Endodermal cell (in vitro differentiated cells): ENCODE results near the gene SAXO2. TPM values are rescaled to one million over a fixed set of nuclear protein-coding genes. Genes with fewer than 3 reads are reported as not detected.
"Not testable (repeated sequence)": the region's sequence is repeated elsewhere in the genome, so short reads cannot be mapped to it uniquely, and the experiment has no call there.

Experiments used
- DNase-seq: peaks from one replicate; pipeline ENCODE4 v3.0.0-alpha.2; 2017
- H3K27ac ChIP-seq: 2 replicates; pipeline ENCODE4 v1.5.1; 2013; ENCODE audit warnings: mild to moderate bottlenecking, low read depth, low read length, moderate library complexity
- H3K27me3 ChIP-seq: 2 replicates; pipeline ENCODE4 v1.6.1; 2013; ENCODE audit warnings: mild to moderate bottlenecking, low read length, moderate library complexity; ENCODE audit not compliant: insufficient read depth, control insufficient read depth, poor library complexity, severe bottlenecking
- H3K36me3 ChIP-seq: 2 replicates; pipeline ENCODE4 v1.7.0; 2013; ENCODE audit warnings: mild to moderate bottlenecking, low read length, moderate library complexity; ENCODE audit not compliant: control insufficient read depth, insufficient read depth
- H3K4me1 ChIP-seq: one replicate; pipeline ENCODE4 v1.7.0; 2013; ENCODE audit warnings: low read length; ENCODE audit not compliant: control insufficient read depth, insufficient read depth
- H3K4me3 ChIP-seq: 2 replicates; pipeline ENCODE4 v1.5.1; 2013; ENCODE audit warnings: mild to moderate bottlenecking, low read length, moderate library complexity
- H3K9ac ChIP-seq: 2 replicates; pipeline ENCODE4 v1.6.1; 2013; ENCODE audit warnings: mild to moderate bottlenecking, low read length, moderate library complexity; ENCODE audit not compliant: poor library complexity, severe bottlenecking; ENCODE audit errors: extremely low read depth
- H3K9me3 ChIP-seq: 2 replicates; pipeline ENCODE4 v1.6.1; 2013; ENCODE audit warnings: mild to moderate bottlenecking, low read length, moderate library complexity; ENCODE audit not compliant: control insufficient read depth
- H3K27ac Mint-ChIP-seq: 2 replicates; pipeline ENCODE4 v1.8.0; 2020; ENCODE audit warnings: mixed read lengths
- H3K27me3 Mint-ChIP-seq: 2 replicates; pipeline ENCODE4 v1.8.0; 2021; ENCODE audit warnings: mild to moderate bottlenecking, mixed read lengths; ENCODE audit not compliant: insufficient read depth
- H3K36me3 Mint-ChIP-seq: 2 replicates; pipeline ENCODE4 v1.8.0; 2020; ENCODE audit warnings: low read depth, mixed read lengths
- H3K4me1 Mint-ChIP-seq: 2 replicates; pipeline ENCODE4 v1.8.0; 2020; ENCODE audit warnings: mixed read lengths
- H3K4me3 Mint-ChIP-seq: 2 replicates; pipeline ENCODE4 v1.8.0; 2020; ENCODE audit warnings: mild to moderate bottlenecking, moderate library complexity, mixed read lengths
- H3K9me3 Mint-ChIP-seq: 2 replicates; pipeline ENCODE4 v1.8.0; 2020; ENCODE audit warnings: mild to moderate bottlenecking, mixed read lengths
- CTCF ChIP-seq: fragments of 200-600 bp; sonication (generic); conservative IDR thresholded peaks from 2 replicates; pipeline ENCODE4 v1.5.0; 2021; ENCODE audit warnings: antibody characterized with exemption, mild to moderate bottlenecking
- WGBS, 2 experiments: methylation state at CpG; one replicate each; pipeline versions ENCODE4 v1.1.5 to v1.1.7; 2013; ENCODE audit warnings: missing lambda C conversion rate in 2 of 2, mixed read lengths in 1 of 2; ENCODE audit not compliant: insufficient coverage in 1 of 2, insufficient read length in 1 of 2; 5-methylcytosine and 5-hydroxymethylcytosine counted together
- total RNA-seq, 2 donors: library from RNA; stranded (reverse); fragmentation: NEBNext Ultra II Directional in 1 of 2; extraction: Animal tissue kit (Norgen Biotek cat#: 25700) in 1 of 2; gene quantifications; 2 replicates in 1 of 2; 3 replicates in 1 of 2; pipeline ENCODE4 v1.2.1, GENCODE V29; 2021

The SAXO2 gene
- total RNA-seq, 2 donors from 2014 or later = 17.6 to 23.9 TPM

- not testable (repeated sequence) for H3K4me1 ChIP-seq, H3K27me3 ChIP-seq, H3K36me3 ChIP-seq, H3K9me3 Mint-ChIP-seq, H3K4me3 Mint-ChIP-seq, DNase-seq, H3K4me1 Mint-ChIP-seq, H3K27ac ChIP-seq, H3K9ac ChIP-seq, H3K4me3 ChIP-seq, H3K27ac Mint-ChIP-seq, H3K27me3 Mint-ChIP-seq, H3K36me3 Mint-ChIP-seq, H3K9me3 ChIP-seq
- WGBS, 2 experiments = 91 to 100% methylated on average over 1 to 5 of the region's 6 CpGs
These were observed 62.2 kb downstream of the SAXO2 start for GRCh38 chr15:82324831-82325230.

- WGBS, 2 experiments = 86% methylated on average over 8 of the region's 10 CpGs; no CpG with 5 or more reads in 1 of the 2 experiments
- H3K27ac Mint-ChIP-seq, H3K36me3 Mint-ChIP-seq, H3K9me3 ChIP-seq, H3K4me3 ChIP-seq, H3K4me1 Mint-ChIP-seq, H3K27ac ChIP-seq, H3K9ac ChIP-seq, H3K4me3 Mint-ChIP-seq, H3K27me3 ChIP-seq, H3K4me1 ChIP-seq, H3K36me3 ChIP-seq, H3K27me3 Mint-ChIP-seq, DNase-seq, H3K9me3 Mint-ChIP-seq: not testable (repeated sequence)
These were observed 63.0 kb downstream of the SAXO2 start for GRCh38 chr15:82325646-82326045.

- H3K9me3 ChIP-seq, DNase-seq, H3K27ac ChIP-seq, H3K4me3 Mint-ChIP-seq, H3K36me3 ChIP-seq, H3K4me1 Mint-ChIP-seq, H3K27me3 Mint-ChIP-seq, H3K4me3 ChIP-seq, H3K9ac ChIP-seq, H3K9me3 Mint-ChIP-seq, H3K27me3 ChIP-seq, H3K27ac Mint-ChIP-seq, H3K4me1 ChIP-seq, H3K36me3 Mint-ChIP-seq: not testable (repeated sequence)
- WGBS, 2 experiments = 79 to 85% methylated on average over 6 to 13 of the region's 23 CpGs
These were observed 64.3 kb downstream of the SAXO2 start for GRCh38 chr15:82326896-82327295.

- H3K9me3 ChIP-seq, H3K4me3 Mint-ChIP-seq, H3K9ac ChIP-seq, H3K9me3 Mint-ChIP-seq, H3K4me1 ChIP-seq, H3K36me3 Mint-ChIP-seq, H3K27me3 ChIP-seq, H3K27me3 Mint-ChIP-seq, H3K27ac ChIP-seq, DNase-seq, H3K27ac Mint-ChIP-seq, H3K4me3 ChIP-seq, H3K4me1 Mint-ChIP-seq, H3K36me3 ChIP-seq: not testable (repeated sequence)
- WGBS, 2 experiments = 98% methylated on average over 4 of the region's 10 CpGs; no CpG with 5 or more reads in 1 of the 2 experiments
These were observed 64.8 kb downstream of the SAXO2 start for GRCh38 chr15:82327372-82327771.

- not testable (repeated sequence) for H3K9ac ChIP-seq, H3K4me3 Mint-ChIP-seq, H3K27me3 ChIP-seq, H3K27ac ChIP-seq, H3K27ac Mint-ChIP-seq, H3K36me3 ChIP-seq, H3K36me3 Mint-ChIP-seq, H3K9me3 Mint-ChIP-seq, H3K4me1 ChIP-seq, H3K27me3 Mint-ChIP-seq, H3K4me3 ChIP-seq, H3K4me1 Mint-ChIP-seq, H3K9me3 ChIP-seq
- DNase-seq = peak; percentile 30
- peak; percentile 25 for TF ChIP-seq CTCF
- WGBS, 2 experiments = no CpG with 5 or more reads among the region's 13 CpGs
These were observed 66.4 kb downstream of the SAXO2 start for GRCh38 chr15:82329039-82329438.

GRCh38 chr15:82330921-82331320, 68.3 kb downstream of the SAXO2 start:
- not testable (repeated sequence) for H3K9ac ChIP-seq, H3K4me1 Mint-ChIP-seq, H3K4me3 Mint-ChIP-seq, H3K4me3 ChIP-seq, H3K27ac Mint-ChIP-seq, H3K9me3 Mint-ChIP-seq, H3K27me3 ChIP-seq, H3K27ac ChIP-seq, H3K4me1 ChIP-seq, H3K36me3 Mint-ChIP-seq, H3K27me3 Mint-ChIP-seq, H3K36me3 ChIP-seq, H3K9me3 ChIP-seq
- peak; percentile 8 for DNase-seq
- 80% methylated on average over 1 of the region's 11 CpGs; no CpG with 5 or more reads in 1 of the 2 experiments for WGBS, 2 experiments
